ENCODE results near the gene PON3.

Gene PON3

DNA sequence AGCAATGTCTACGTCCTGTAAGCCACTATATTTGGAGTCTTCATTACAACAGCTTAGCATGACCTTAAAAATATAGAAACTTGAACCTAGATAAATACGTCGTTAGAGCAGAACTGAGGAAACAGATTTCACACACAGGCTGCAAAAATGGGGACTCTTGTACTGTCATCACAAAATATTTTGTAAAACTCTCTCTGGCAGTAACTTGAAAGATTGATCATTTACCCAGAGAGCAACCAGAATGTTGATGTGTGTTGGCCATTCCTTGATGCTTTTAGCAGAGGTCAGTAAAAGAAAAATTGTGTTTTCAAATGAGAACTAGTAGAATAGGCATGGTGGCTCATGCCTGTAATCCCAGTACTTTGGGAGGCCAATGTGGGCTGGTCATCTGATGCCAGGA, 57.3 kb downstream of the PON3 start:
- DNase-seq: no peak

DNA sequence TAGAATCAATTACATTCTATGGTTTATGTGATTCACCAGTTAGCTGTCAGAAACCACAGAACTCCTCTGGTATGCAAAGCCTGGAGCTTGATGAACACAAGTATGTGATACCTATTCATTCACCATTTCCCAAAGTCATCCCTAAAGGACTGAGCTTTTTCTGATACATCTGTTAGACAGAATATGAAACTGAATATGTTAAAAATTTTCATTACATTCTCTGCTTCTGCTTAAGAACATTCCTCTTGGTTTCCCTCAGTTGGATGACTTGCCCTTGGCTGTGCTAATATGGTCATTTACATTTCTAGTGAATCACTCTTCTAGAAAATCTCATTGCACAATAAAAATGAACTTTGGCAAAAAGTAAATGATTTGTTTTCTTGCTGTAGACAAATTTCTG, 61.1 kb downstream of the PON3 start:
- no peak for DNase-seq

DNA sequence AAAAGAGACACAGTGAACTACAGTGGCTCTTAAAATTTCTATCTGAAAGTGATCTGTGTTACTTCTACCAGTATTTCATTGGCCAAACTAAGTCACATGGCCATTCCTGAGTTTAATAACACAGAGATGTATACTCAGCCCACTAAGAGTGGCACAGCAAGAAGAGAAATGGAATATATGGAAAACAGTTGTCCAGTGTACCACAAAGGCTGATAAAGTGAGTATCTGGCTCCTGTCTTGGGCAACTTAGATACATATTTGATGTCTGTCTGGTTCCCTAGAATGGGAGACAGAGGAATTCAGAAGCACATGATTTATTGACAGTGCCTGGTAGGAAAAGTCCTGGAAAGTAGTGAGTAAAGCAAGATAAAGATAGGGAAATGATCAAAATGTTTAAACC, 61.7 kb downstream of the PON3 start:
- no peak for DNase-seq

DNA sequence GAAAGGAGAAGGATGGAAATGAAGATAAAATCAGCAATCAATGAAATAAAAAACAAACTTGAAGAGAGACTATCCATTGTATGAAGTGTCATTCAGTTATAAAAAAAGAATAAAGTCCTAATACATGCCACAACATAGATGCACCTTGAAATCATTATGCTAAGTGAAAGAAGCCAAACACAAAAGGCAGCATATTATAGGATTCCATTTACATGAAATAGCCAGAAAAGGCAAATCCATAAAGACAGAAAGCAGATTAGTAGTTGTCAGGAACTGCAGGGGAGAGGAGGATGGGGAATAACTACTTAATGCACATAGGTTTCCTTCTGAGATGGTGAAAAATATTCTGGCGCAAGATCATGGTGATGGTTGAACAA, 65.2 kb downstream of the PON3 start:
- DNase-seq: no peak

DNA sequence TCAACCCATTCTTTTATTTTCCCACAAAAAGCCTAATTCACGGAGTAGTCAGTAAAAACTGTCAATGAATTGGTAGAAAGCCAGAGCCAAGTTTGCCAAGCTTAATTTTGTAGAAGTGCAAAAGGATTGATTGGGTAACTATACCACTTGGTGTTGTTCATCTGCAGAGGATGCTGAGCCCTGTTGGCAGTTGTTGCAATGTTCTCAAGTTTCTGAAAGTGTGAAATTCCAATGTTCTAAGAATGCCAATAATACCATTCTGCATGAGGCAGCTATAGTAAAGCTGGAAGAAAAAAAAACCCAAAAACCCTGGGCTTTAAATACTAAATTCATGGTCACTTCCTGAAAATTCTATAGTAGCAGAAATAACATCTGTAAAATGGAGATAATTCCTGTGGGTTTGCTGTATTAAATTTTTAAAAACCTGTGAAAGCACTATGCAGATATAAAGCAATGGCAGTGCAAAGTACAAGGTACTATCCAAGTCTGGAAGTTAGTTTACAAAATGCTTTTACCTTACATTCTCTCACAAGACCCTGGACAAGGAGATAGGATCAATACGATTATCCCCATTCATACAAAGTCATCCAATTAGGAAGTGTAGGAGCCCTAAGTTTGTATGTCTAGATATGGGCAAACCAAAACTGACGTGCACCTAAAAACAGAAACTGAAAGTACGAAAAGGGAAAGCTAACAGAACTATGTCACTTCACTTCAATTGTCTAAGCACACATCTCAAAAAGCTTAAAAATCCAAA, 65.8 kb downstream of the PON3 start:
- peak; percentile 28 for DNase-seq

DNA sequence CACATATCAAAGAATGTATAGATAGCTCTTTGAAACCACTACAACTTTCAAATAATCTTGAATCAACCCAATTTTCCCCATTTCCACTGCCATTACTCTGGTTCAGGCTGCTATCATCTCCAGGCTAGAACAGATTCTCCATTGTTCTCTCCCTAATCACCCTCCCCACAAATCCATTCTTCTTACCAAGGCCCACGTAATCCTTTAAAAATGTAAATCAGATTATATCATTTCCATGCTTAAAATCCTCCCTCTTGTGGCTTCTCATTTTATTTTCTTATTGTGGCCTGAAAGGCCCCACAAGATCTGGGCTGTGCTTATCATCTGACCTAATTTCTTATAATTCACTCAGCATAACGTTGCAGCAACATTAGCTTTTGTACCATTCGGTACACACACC, 68.8 kb downstream of the PON3 start:
- DNase-seq: no peak

DNA sequence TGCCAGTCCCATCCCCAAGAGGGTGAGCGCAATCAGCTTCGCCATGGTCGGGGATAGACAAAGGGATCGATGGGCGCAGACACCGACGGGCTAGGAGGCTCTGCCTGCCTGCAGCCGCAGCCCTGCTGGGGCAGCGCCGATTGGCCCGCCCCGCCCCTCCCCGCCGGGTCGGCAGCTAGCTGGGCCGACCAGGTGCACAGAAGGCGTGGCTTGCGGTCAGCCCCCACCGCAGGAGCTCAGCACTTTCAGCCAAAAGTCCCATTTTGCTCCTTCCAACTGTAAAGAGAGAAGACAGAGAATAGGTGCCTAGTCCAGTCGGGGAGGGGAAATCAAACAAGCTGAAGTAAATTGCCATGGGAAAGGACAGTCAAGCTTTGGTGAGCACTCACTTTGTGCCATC, 71.7 kb downstream of the PON3 start, which contains the start of gene PON1:
Gene PON1, minus strand, starts transcription at position 102 of the 400 bp plus-strand sequence. Its CDS starts 57 bp downstream, at position 45.
- no peak for DNase-seq

DNA sequence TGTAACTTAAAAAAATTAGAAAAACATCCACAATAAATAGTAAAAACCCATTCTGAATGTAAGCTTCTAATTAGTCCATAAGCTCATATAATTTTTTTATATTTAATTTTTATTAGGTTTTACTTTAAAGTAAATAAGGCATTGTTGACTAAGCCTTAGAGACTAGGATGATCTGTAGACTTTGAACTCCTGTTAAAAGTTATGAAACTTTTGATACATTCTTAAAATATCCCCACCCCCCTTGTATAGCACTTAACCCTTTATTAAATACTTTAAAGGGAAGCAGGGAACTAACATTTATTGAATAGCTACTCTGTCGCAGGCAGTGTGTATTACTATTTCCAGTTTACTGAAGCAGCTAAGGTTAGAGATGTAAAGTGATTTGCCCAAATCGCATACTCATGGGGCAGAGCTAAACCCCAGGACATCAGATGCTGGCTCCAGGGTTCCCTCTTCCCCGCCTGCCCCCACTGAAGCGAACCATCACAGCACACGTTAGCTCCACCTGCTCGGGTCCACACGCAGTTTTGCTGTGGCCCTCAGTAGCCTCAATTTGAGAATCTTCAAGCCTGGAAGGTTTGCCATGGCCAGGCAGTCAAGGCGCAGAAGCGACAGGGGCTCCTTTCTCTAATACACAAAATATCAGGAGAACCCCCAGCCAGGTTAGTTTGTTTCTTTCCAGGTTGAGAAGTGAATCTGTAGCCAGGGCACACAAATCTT, 72.6 kb downstream of the PON3 start:
- no peak for DNase-seq

DNA sequence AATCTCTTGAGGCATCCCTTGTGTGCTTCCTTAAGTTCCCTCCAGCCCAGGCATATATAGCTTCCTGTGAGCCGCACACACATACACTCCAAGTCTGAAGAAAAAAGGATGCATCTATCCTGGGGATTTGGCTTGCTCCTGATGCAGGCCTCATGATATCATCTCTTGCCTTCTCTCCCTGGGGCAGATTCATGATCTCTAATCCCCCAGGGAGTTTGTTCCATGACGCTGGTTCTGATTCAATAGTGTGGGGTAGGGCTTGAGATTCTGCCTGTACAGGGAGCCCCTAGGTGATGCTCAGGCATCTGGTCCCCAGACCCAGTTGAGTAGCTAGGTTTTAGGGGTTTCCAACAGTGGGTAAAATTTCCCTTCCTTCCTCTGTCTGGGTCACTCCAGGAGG, 73.3 kb downstream of the PON3 start:
- no peak for DNase-seq

DNA sequence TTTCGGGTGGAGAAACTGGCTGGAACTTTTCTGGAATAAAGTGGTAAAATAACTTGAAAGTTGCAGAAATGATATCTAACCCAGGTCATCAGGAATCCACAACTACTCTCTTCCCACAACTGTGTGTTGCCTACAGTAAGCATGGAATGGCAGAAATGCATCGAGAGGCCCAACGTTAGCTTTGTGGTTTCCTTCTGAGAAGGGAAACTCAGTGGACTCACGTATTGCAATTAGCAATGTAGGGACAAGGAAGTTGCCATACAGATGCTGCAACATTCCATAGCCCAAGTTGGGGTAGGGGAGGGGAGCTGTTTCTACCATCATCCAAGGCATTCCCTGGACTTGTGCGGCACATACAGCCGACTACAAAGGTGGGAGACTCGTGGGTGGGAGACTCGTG, 73.8 kb downstream of the PON3 start:
- DNase-seq: no peak

DNA sequence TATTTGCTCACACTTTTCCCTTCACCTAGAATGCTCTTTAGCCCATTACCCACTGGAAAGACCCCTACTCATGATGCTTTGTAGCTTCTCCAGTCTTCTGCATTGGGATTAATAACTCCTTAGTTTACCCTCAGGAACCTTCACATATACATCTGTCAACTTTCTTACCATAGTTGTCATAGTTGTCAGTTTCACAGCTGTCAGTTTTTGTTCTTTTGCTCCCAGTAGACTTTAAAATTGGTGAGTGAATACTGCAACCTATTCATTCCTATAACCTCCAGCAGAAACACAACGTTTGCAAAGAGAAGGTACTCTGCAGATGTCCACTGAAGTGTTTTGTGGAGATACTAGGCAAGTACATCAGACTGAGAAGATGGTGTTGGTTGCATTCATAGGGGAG, 74.5 kb downstream of the PON3 start:
- DNase-seq: no peak

DNA sequence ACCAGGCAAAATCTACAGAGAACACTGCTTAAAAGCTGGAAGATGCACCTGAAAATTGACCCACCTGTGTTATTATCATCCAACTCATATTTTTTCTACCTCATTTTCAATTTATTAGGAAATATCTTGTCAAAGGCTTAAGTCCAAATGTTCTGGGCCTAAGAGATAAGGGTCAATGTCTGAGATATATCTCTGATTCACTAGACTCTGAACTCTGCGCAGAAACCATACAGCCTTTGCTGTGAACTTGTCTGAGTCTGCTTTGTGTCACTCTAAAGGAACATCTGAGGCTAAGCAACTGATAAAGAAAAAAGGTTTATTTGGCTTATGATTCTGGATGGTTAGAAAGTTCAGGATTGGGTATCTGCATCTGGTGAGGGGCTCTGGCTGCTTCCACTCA, 75.5 kb downstream of the PON3 start:
- no peak for DNase-seq

DNA sequence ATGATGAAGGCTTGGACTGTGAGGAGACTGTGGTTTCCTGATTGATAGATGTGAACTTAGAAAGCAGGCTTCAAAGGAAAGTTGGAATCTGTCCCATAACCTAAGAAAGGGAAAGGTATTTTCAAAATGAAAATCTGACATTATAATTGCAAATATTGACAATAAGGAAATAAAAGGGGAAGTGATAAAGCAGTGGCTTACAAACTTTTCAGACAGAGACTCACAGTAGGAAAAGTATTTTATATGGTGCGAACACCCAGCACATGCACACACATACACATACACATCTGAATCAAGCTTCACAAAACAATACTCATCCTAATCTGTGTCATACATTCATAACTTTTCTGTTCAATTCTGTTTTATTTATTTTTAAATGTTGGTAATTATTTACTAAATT, 76.6 kb downstream of the PON3 start:
- no peak for DNase-seq

DNA sequence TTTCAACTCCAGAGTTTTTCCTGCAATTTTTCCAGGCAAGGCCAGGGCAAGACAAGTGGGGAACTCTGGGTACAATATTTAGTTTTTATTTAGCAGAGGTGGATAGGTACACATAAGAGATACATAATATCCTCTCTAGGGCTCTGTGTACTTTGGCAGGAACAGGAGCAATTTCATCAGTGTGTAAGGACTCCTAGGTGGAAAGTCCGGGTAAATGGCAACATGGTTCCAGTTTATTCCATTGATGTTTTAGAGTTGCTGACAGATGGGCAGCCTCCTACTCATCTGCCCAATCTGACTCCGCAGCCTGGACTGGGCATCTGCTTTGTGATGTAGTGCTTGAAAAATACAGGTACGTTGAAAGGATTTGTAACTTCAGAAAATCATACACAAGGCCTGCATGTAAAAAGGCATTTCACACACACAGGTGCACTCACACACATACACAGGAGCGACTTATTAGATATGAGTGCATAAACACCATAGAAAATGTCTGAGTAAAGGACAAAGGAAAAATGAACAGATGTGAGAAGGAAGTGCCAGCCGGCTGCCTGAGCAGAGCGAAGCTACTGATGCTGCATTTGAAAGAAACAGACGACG, 77.6 kb downstream of the PON3 start:
- DNase-seq: no peak

DNA sequence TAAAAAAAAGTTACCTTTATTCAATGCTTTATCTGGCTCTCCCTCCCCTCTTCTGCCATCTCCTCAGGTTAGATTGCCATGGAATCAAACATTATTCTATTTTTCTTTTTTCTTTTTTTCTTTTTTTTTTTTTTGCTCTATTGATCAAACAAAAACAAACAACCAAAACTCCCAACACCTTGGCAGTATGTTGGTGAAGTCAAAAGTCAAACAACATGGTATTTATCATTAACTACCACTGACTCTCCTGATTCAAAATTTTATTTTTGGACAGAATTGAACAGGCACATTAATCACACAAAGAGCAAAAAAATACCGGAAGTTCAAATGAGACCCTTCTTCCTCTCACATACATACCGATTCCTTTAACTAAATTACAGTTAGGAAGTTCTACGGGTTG, 78.2 kb downstream of the PON3 start:
- DNase-seq: no peak

DNA sequence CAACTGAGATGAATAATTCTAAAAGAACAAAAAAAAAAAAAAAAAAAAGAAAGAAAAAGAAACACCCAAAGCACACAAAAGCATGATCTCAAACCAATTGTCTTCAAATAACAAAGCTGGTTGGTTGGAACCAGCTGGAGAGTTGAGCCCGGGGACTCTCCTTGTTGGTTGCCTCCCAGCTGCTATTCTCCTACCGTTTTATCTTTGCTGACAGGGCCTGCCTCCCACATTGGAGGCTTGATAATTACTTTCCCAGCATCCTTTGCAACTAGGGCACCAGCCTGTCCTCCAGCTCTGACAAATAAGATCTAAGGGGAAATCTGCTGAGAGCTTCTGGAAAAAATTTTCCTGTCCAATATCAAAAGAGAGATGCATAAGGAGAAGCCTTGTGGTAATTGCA, 78.6 kb downstream of the PON3 start:
- peak; percentile 47 for DNase-seq

DNA sequence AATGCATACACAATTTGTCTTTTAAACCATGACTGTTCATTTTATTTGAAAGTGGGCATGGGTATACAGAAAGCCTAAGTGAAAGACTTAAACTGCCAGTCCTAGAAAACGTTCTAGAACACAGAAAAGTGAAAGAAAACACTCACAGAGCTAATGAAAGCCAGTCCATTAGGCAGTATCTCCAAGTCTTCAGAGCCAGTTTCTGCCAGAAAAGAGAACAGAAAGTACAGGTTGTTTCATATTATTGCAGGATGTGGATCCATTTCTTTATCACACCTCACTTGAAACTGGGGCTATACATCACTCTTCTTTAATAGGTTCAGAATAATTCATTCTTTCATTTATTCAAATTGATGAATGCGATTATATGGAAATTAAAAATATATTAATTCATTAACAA, 79.6 kb downstream of the PON3 start:
- no peak for DNase-seq

DNA sequence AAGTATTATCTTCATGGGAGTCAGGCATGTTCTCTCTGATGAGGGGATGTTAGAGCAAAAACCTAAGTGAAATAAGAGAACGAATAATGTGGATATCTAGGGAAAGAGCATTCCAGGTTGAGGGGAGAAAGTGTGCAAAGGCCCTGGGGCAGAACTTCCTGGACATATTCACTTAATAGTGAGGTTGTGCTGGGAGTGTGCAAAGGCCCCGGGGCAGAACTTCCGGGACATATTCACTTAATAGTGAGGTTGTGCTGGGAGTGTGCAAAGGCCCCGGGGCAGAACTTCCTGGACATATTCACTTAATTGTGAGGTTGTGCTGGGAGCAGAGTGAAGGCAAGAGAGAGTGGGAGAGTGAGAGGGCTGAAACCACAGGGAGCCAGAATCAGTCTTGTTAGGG, 83.6 kb downstream of the PON3 start:
- no peak for DNase-seq

DNA sequence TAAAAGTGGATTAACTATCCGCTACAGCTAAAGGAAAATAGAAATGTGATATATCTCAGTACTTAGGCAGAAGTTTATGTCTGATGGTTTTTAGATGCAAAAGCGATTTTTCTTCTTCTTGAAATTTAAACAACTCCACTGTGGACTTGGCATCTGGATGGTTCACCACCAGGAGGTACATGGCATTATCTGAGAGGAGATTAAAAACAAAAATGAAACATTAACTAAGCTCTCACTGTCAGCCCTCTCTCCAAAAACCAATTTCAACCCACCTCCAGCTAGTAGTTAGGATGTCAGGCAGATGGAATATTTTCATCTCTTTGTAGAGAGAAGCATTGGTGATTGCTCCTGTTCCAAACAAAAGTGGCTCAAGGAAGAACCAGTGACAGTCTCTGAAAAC, 84.8 kb downstream of the PON3 start:
- no peak for DNase-seq

DNA sequence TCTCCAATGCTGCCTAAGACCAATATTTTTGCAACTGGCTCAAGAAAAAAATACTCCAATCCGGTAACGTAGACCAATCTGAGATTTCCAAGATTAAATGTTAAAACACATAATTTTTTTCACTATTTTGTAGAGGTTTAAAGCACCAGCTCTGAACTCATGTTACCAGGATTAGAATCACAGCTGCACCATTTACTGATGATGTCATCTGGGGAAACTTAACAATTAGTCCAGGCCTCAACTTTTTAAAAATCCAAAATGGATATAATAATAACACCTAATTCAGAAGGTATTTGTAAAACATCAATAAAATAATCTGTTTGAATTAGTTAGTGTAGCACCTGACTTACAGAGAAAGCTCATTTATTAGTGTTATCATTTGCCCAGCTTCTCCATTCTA, 86.2 kb downstream of the PON3 start:
- DNase-seq: no peak
